Measurements from ENCODE around the gene CHMP4B. TPM values are rescaled to one million over a fixed set of nuclear protein-coding genes. Genes with fewer than 3 reads are reported as not detected.

Gene CHMP4B
- polyA plus RNA-seq, 1 of the 3 experiments (the other 2 are of a cell fraction): 123 TPM

GRCh38 chr20:33789109-33789857 lies 21.9 kb upstream of the CHMP4B start (continued):
- TF ChIP-seq EZH2phosphoT487 (IDR thresholded peaks at IDR 0.05; ENCODE audit: borderline replicate concordance, low read depth): no peak
- no peak for TF ChIP-seq GABPA (IDR thresholded peaks at IDR 0.05; ENCODE audit: low read depth)
- TF ChIP-seq NRF1 (IDR thresholded peaks at IDR 0.05; ENCODE audit: low read depth, low read length): no peak
- peak; percentile 94 for TF ChIP-seq SIN3A (IDR thresholded peaks at IDR 0.05; ENCODE audit: borderline replicate concordance, low read depth, low read length)
- no peak for TF ChIP-seq USF2 (IDR thresholded peaks at IDR 0.05; ENCODE audit: borderline replicate concordance, low read depth, low read length)
- TF ChIP-seq EP300 (IDR thresholded peaks at IDR 0.05; ENCODE audit: borderline replicate concordance in 1 of 2, low read depth in 1 of 2, low read length in 1 of 2): peak; percentile 63 to 84
- TF ChIP-seq TAF1 (IDR thresholded peaks at IDR 0.05; ENCODE audit: borderline replicate concordance, low read depth, low read length): peak; percentile 56; the same call in 1 of the 2 replicates
- 0 out of 2 replicates have a peak, but pooled peaks have one; percentile 22 for TF ChIP-seq FOXM1 (IDR thresholded peaks at IDR 0.05; ENCODE audit: low read depth)
- TF ChIP-seq FOSL2 (IDR thresholded peaks at IDR 0.05; ENCODE audit: borderline replicate concordance, low read depth): peak; percentile 98
- TF ChIP-seq MEF2A (IDR thresholded peaks at IDR 0.05; ENCODE audit: borderline replicate concordance, low read depth): peak; percentile 58; the same call in 1 of the 2 replicates
- TF ChIP-seq POLR2AphosphoS5 (IDR thresholded peaks at IDR 0.05; ENCODE audit: low read depth, low read length): peak; percentile 94

DNA sequence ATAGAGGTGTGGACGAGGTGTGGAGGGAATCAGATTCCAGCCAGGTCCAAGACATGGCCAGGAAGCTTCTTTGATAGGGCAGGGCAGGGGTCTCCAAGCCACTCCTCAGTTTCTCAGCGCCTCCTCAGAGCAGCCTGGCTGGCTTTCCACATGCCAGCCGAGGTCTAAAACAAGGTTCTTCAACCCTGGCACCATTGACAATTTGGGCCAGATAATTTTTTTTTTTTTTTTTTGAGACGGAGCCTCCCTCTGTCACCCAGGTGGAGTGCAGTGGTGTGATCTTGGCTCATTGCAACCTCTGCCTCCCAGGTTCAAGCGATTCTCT lies 21.3 kb upstream of the CHMP4B start:
- CTCF ChIA-PET: interaction anchor here (1.0 to 1.5 kb wide), 3 partner anchors 51 to 280 kb away, joined by 3 to 4 read pairs (median 3); partner anchors contain the start of gene ZNF341
- Histone ChIP-seq H4K20me1 (ENCODE audit: insufficient read depth) (no peaks in the 10 kb centered on the region), H3K9ac (no peak overlapping the region), H3F3A (replicated peaks; ENCODE audit: insufficient read depth) (peaks cover 11% of the 10 kb centered on the region), H3K36me3 (replicated peaks in 1 of 2; ENCODE audit: control insufficient read depth in 1 of 2, insufficient read depth in 2 of 2, low read length in 1 of 2) (no peaks in the 10 kb centered on the region), H2AFZ (ENCODE audit: low read depth) (no peak overlapping the region), H3K9me3 (no peaks in the 10 kb centered on the region), H3K4me2 (0 out of 2 replicates have a peak overlapping the region, but pooled peaks have one; percentile 69), H3K9me2 (no peaks in the 10 kb centered on the region), H3K79me2 (ENCODE audit: insufficient read depth) (no peaks in the 10 kb centered on the region), H3K4me1 (ENCODE audit: control insufficient read depth in 1 of 2, insufficient read depth in 2 of 2, low read depth in 1 of 2, low read length in 1 of 2) (peaks cover 7 to 30% of the 10 kb centered on the region in 2 experiments; a peak in 2 of 4 replicates), H3K4me3 (ENCODE audit: low read depth in 2 of 2, low read length in 1 of 2) (no peak overlapping the region), H3K27me3 (ENCODE audit: insufficient read depth) (no peaks in the 10 kb centered on the region), H3K27ac (ENCODE audit: low read depth in 2 of 2, low read length in 1 of 2) (peak overlapping the region; percentile 81 to 91; a peak in 3 of 4 replicates)
- POLR2A ChIA-PET: no interaction called here
- no peak for DNase-seq
- WGBS (ENCODE audit: low lambda C conversion rate): 50% methylated on average over 5 of the region's 5 CpGs
- peak; percentile 6; the same call in 1 of the 2 replicates for TF ChIP-seq MAX (IDR thresholded peaks at IDR 0.05; ENCODE audit: low read depth)
- no peak for TF ChIP-seq PBX3 (IDR thresholded peaks at IDR 0.05)

All from SK-N-SH (cell line).